GM12891 (cell line): ENCODE measurements around the gene CGNL1.

Experiments used
- POLR2A ChIP-seq: IDR thresholded peaks from 2 replicates; pipeline ENCODE4 v1.6.1; 2011; ENCODE audit warnings: low read depth, low read length, control low read depth
- POU2F2 ChIP-seq: IDR thresholded peaks from 2 replicates; pipeline ENCODE4 v1.6.1; 2011; ENCODE audit warnings: low read depth, mild to moderate bottlenecking, control low read depth, low read length, moderate library complexity

- no peak for TF ChIP-seq POU2F2
- no peak for TF ChIP-seq POLR2A
These were observed 27.4 kb downstream of the CGNL1 start for GRCh38 chr15:57403566-57404325.
